ENCODE results near the gene THBS4.
A peak's percentile ranks its signal among the peaks of the same experiment; 100 is the strongest.
"Not testable (repeated sequence)": the region's sequence is repeated elsewhere in the genome, so short reads cannot be mapped to it uniquely, and the experiment has no call there.

Gene THBS4

GRCh38 chr5:80077051-80077714 is 42.0 kb downstream of the THBS4 start:
- DNase-seq, result no peak

- DNase-seq, result no peak
Observed at GRCh38 chr5:80078921-80079320, 43.8 kb downstream of the THBS4 start.

DNA sequence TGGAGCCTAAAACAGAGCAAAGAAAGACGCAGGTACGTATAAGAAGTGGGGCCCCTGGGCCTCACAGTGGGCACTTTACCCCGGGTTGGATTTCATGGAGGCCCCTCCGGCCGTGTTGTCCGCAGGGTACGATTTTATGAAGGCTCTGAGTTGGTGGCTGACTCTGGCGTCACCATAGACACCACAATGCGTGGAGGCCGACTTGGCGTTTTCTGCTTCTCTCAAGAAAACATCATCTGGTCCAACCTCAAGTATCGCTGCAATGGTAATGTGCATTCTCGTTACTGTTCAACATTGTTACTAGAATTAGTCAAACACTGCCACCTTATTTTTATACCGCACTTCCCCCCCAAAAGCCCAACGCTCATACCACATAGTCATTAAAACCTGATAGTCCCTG is 47.1 kb downstream of the THBS4 start:
- no peak for DNase-seq

GRCh38 chr5:80082731-80083100 is 47.6 kb downstream of the THBS4 start:
- peak; percentile 90 for DNase-seq

- DNase-seq, result peak; percentile 85
Observed at GRCh38 chr5:80083101-80083890, 48.1 kb downstream of the THBS4 start.

GRCh38 chr5:80090884-80091166 is 55.7 kb downstream of the THBS4 start:
- no peak for DNase-seq

DNA sequence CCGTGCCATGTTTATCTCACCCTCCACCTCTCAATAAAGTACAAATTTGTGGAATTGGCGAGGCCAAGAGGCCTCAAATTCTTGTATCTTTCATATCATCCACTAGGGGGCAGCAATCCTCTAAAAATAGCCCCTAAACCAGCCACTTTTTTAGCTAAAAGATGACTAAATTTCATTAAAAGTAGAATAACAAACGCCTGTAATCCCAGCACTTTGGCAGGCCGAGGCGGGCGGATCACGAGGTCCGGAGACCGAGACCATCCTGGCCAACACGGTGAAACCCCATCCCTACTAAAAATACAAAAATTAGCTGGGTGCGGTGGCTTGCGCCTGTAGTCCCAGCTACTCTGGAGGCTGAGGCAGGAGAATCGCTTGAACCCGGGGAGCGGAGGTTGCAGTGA is 56.6 kb downstream of the THBS4 start:
- DNase-seq, result peak; percentile 65

DNA sequence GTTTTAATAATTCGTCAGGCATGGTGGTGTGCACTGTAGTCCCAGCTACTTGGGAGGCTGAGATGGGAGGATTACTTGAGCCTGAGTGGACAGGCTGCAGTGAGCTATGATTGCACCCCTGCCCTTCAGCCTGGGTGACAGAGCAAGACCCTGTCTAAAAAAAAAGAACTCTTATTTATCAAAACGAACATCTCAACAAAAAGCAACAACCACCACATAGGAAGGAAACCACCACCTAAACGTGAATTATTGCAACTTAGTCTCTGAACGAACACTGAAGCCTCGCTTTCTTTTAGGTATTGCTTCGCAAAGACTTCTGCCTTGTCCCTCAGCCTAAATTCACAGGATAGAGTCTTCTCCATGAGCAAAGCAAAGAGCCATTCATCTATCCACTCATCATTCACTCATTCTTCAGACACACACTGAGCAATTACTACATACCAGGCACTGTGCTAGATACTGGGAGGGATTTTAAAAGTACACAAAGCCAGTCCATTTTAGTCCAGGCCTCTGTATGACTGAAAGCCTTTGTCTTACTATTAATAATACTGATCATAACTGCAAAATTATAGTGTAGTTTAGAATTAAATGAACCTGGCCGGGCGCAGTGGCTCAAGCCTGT is 57.4 kb downstream of the THBS4 start:
- DNase-seq, result no peak

GRCh38 chr5:80093796-80094195 is 58.6 kb downstream of the THBS4 start:
- DNase-seq, result no peak

GRCh38 chr5:80094236-80094738 is 59.1 kb downstream of the THBS4 start:
- no peak for DNase-seq

DNA sequence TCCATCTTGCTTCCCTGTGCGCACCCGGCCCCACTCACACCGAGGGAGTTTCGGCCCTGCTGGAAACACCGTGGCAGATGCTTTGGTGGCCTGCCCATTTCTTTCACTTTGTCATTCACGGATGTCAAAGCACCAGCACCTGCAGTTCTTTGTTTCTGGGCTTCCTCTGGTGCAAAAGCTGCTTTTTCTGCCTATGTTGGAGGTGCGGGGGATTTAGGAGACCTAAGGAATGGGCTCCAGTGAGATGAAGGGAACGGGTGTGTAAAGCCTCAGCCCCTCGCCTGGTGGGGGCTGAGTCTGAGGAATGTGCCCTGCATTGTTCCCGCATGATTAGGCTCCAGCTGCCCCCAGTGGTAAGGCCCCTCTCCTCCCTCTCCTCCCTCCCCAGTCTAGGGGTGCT is 62.3 kb downstream of the THBS4 start:
- DNase-seq, result no peak

- no peak for DNase-seq
Observed at GRCh38 chr5:80101993-80102392, 66.8 kb downstream of the THBS4 start.

DNA sequence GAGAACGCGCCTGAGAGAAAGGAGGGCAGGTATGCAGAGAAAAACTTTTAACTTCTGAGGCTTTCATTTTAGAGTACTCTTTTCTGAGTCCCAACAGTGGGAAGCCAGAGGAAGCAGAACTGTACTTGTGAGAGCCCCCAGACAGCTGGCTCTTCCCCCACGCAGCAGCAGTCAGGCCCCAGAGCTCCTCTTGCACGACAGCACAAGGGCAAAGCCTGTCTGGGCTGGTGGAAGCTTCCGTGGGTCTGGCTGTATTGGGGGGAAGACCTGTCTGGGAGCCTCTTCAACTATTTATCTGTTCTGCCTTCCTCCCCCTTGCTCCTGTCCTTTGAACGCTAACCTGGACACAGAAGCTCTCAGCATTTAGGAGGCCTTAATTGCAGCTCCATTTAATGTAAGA is 68.2 kb downstream of the THBS4 start:
- DNase-seq, result no peak

GRCh38 chr5:80105698-80106439 is 70.7 kb downstream of the THBS4 start:
- no peak for DNase-seq

DNA sequence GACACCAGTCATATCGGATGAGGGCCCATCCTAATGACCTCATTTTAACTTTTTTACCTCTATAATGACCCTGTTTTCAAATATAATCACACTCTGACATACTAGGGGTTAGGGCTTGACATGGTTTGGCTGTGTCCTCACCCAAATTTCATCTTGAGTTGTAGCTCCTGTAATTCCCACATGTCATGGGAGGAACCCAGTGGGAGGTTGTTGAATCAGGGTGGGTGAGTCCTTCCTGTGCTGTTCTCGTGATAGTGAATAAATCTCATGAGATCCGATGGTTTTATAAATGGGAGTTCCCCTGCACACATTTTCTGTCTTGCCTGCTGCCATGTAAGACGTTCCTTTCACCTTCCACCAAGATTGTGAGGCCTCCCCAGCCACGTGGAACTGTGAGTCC is 71.8 kb downstream of the THBS4 start:
- no peak for DNase-seq

GRCh38 chr5:80109646-80110478 is 74.7 kb downstream of the THBS4 start:
- peak; percentile 90 for DNase-seq

DNA sequence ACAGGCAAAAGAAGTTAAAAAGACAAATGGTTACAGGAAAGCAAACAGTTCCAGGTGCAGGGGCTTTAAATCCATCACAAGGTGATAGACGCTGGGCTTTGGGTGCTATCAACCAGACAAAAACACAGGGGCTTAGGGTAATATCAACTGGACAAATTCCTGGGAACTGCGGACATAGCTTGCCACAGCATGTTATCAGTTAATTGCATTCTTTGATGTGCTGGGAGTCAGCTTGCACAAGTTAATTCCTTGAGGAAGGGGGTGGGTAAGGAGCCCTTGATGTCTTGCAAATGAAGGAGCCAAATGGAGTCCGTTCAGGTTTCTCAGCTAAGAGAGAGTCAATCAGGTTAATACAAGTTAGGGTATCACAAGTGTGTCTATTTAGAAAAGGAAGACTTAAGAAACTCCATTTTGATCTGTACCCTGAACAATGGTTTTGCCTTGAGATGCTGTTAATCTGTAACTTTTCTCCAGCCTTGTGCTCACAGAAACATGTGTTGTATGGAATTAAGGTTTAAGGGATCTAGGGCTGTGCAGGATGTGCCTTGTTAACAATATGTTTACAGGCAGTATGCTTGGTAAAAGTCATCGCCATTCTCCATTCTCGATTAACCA is 76.3 kb downstream of the THBS4 start:
- DNase-seq, result not testable (repeated sequence)

GRCh38 chr5:80114860-80115259 is 79.7 kb downstream of the THBS4 start:
- peak; percentile 52 for DNase-seq

DNA sequence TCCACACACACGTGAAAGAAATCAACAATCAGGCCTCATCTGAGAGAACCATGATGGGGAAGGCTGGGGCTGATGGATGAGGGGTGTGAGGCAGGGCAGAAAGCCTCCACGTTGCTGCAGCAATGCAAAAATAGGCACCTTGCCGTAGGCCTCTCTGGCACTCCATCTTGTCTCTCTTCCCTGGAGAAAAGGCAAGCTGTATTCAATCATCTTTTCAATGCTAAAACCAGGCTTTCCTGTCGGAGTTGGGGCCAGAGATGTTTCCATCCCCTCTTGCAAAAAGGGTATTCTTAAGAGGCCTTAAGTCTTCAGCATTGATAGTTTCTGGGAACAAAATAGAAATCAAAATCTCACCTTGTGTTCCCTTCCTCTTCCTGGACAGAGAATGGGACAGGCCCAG is 80.9 kb downstream of the THBS4 start:
- no peak for DNase-seq

GRCh38 chr5:80116465-80116864 is 81.3 kb downstream of the THBS4 start:
- peak; percentile 65 for DNase-seq

- DNase-seq, result no peak
Observed at GRCh38 chr5:80117446-80117845, 82.3 kb downstream of the THBS4 start.

- DNase-seq, result no peak
Observed at GRCh38 chr5:80119372-80119771, 84.2 kb downstream of the THBS4 start.
